HG03469 (cell line): ENCODE data around the gene GTSE1.

Experiments
- ATAC-seq: cut with Tn5 transposase; IDR thresholded peaks from one replicate; pipeline ENCODE4 v1.9.1; 2021; ENCODE audit warnings: mild to moderate bottlenecking, moderate library complexity, moderate number of reproducible peaks; ENCODE audit not compliant: unreplicated experiment

GTSE1 gene

DNA sequence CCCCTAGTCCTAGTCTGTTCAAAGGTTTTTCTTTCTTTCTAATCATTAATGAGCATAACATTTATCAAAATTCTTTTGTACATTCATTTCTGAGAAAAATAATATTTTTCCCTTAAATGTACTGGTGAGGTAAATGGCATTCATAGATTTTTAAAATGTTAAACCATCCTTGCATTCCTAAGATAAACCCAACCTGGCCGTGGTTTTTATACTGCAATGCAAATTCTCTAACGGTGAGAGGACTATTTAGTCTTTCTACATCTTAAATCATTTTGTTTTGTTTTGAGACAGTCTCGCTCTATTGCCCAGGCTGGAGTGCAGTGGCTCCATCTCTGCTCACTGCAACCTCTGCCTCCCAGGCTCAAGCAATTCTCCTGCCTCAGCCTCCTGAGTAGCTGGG is 79.4 kb downstream of the GTSE1 start:
- ATAC-seq, result no peak

DNA sequence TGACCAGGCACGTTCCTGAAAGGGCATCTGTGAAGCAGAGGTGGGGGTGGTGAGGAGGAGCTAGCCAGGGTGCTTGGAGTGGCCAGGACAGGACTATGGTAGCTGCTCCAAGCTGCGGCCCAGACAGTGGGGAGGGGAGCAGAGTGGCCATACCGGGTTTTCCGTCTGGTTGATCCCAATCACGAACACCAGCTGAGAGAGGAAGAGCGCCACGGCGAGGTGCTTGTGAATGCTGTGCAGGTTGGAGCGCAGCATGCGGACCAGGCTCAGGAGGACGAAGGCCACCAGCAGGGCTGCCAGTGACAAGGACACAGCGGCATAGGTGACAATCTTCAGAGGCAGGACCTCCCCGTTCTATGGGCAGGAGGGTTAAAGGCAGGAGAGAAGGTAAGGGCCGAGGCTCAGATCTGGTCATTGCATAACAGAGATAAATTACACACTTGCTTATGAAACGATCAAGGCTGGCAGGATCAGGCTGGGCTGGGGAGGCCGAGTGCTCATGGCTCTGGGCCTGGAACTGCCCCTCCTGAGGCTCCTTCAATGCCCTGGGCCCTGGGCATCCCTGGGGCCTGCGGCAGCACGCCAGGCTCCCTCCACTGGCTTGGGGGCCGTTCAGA is 80.3 kb downstream of the GTSE1 start:
- no peak for ATAC-seq

DNA sequence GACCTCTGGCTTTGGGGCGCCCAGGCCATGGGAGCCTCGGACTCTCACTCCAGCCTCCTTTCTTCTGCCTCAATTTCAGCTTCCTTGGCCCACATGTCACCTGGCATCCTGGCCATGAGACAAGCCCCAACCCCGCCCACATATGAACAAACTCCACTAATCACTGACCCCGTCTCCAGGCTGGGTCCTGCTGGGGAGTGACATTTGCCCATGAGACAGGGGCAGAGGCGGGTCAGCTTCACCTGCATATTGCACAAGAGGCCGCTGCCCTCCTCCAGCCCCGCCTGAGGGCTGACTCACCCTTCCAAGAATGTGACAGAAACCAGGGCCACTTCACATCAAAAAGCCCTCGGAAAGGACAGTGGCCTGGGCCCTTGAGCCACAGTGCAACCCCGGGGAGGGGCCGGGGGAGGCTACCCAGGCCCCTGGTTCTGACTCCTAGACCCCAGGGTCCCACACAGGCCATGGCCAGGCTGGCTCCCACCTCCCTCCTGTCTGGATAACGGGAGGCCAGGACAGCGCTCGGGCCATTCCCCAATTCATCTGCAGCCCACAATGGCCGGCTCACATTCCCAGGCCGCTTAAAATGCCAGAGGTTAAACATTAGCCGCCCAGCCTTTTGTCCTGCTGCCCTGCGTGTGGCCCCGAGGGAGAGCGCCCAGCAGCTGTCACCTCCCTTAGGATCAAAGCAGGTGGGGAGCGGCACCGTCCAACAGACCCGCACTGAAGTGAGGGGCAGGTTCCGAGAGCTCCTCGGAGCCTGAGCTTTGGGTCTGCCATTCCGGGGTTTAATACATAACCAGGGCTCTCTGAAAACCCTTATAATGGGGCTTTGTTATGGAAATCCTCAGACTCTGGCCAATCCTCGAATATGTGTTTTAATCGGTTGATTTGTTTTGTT is 81.1 kb downstream of the GTSE1 start:
- ATAC-seq, result no peak

DNA sequence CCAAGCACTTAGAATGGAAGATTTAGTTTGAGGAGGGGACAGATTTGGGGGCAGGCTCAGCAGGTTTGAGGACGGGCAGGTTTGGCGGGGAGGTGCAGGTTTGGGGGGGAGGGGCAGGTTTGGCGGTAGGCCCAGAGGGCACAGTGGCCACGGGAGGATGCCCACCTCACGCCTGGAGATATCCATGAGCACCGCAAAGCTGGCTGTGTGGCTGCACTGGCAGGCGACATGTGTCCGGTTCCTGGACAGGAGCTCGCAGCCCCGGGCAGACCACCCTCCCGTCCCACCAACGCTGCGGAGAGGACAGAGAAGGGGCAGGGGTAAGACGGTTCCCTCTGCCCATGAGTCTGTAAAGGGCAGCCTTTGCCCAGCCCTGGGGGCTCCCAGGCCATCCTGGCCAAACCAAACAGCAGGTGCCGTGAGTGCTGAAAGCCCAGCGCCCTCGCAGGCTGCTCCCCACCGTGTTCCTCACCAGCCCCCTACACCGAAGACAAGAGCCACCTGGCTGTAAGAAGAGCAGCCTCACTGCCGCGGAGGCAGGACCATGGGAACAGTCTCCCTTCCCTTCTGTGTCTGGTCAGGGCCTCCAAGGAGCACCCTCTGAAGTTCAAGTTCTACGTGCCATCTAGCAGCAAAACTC is 81.9 kb downstream of the GTSE1 start:
- ATAC-seq, result no peak

DNA sequence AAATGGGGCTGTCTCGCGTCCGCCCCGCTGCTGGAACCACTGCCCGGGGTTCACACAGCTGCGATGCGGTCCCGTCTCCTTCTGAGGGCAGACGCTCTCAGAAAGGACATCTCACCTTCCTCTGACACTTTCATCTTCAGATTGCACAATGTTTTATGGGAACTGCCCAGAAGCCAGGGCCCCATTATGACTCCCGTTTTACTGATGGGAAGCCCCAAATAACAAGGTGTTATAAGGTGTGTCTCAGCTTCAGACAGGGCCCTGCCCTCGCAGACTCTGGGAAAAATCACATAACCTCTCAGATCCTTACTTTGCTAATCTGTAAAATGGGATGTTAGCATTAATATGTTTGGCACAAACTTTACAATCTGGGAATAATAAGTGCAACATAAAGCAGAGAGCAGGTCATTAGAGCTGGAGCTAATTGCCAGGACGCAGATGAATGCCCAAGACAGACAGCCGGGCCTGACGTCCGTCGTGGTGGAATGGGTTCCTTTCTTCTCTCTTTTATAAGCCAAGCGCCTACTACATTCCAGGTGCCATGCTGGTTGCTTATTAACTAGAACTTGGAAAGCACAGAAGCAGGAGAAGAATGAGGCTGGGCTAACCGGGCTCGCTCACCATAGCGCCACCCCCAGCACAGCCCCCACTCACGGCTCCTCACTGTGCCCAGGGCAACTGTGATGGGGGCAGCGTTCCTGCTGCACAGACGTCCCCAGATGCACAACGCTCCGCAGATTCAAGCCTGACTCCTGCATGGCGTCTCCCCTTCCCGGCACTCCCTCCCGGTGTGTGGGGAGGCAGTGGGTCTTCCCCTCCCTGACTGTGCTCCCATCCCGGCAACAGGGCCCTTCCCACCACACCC is 82.6 kb downstream of the GTSE1 start:
- ATAC-seq, result no peak

DNA sequence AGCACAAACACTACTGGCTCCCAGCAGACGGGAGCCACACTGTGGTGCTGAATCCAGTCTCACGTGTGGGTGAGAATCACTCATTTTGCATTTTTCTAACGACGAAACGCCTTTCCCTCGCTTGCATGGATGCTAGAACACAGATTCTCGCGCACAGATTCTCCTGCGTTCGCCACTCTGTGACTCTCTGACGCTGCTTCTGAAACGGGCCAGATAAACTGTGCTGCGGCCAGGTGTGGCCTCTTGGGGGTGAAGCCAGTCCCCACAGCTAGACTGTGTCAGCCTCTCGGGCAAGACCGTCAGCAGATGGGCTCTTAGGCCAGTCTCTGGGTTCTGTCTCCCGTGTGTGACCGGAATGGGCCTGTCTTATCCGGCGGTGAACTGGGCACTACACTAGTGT is 83.4 kb downstream of the GTSE1 start:
- ATAC-seq, result no peak
